Activated effector memory CD4-positive, alpha-beta T cell treated with anti-CD3 and anti-CD28 coated beads, Interleukin-2, amount 50 U/mL, for 16 hours (primary cell): Measurements from ENCODE around the gene ERCC5.
A peak's percentile ranks its signal among the peaks of the same experiment; 100 is the strongest.

Source experiments
- DNase-seq: peaks from one replicate; pipeline ENCODE4 v3.0.0-alpha.2; 2020

The ERCC5 gene

DNA sequence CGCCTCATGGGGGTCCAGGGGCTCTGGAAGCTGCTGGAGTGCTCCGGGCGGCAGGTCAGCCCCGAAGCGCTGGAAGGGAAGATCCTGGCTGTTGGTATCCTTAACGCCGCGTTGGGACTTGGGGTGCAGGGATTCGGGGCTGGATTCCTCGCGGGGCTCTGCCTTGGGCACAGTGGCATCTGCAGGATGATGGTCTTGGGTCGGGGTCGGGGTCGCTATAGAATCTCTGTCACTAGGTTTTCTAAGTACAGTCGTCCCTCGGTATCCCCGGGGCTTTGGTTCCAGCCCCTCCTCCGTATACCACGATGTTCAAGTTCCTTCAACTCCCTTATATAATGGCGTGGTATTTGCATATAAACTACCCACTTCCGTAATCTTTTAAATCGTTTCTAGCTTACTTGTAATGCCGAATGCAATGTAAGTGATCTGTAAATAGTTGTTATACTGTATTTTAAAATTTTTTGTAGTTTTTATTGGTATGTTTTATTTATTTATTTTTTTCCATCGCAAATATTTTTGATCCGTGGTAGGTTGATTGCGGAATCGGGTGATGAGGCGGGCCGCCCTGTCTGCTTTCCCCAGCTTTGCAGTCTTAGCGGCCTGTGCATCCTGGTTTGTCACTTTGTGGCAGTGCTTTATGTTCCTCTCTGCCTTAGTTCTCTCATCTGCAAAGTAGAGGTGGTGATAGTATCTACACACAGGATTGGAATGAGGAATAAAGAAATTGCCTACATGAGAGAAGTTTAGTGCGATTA is 606 bp downstream of the ERCC5 start:
- DNase-seq, result peak; percentile 79

DNA sequence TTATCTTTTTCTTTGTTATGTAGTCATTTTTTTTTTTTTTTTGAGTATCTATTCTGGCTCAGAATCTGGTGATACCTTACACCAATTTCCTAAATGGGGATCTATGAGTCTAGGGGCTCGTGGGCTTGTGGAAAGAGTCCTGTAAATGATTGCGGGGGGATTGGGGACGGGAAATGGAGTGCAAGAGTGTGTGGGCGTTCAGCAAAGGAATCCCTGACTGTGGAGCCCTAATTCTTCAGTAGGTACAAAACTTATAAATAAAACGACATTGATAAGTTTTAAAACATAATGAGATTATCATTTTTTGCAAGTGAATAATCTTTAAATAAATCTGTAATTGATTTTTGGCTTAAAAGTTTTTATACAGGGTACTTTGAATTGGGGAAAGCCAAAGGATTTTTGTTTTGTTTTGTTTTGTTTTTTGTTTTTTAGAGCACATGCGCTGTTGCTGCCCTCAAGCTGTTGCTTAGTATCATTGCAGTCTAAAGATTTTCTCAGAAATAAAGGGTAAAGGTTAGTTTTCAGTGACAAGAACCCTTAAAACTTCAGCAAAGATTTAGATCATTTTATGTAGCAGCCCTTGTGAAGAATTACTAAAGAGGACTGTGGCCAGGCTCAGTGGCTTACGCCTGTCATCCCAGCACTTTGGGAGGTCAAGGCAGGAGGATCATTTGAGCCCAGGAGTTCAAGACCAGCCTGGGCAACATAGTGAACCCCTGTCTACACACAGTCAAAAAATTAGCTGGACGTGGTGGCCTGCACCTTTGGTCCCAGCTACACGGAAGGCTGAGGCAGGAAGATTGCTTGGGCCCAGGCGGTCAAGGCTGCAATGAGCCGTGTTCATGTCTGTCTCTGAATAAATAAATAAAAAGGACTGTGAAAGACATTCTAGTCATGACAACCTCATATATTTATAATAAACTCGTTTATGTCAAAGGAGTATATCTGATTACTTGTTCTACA is 1.7 kb downstream of the ERCC5 start:
- no peak for DNase-seq

DNA sequence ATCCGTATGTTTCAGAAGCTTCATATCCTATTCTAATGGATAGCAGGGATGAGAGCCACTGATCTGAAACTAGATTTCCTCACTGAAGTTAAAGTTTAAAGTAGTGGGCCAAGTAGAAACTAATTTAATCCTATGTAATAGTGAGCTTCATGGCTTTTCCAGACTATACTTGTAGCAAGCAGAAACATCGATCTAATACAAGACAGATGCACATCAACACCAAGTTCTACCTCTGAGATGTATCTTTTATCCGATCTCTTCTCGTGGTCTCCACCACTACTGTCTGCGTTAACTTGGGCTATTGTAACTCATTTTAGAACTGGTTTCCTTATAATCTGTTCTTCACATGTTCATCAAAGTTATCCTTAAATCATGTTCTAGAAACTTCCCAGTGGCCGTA is 3.1 kb downstream of the ERCC5 start:
- no peak for DNase-seq

DNA sequence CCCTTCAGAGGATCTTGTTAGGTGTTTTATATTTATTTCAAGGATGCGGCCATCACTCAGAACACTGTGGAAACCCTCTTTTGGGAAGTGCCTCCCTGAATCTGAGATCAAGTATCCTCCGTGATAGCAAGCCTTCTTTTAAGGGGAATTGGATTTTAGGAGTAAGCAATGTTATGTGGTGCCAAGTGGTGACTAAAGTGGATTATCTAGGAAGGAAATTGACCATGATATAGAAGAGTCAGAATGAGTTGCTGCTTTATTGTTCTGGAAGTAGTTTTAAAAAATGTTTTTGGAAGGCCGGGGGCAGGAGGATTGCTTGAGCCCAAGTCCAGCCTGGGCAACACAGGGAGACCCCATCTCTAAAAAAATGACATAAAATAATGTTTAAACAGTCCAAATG is 6.7 kb downstream of the ERCC5 start:
- no peak for DNase-seq

DNA sequence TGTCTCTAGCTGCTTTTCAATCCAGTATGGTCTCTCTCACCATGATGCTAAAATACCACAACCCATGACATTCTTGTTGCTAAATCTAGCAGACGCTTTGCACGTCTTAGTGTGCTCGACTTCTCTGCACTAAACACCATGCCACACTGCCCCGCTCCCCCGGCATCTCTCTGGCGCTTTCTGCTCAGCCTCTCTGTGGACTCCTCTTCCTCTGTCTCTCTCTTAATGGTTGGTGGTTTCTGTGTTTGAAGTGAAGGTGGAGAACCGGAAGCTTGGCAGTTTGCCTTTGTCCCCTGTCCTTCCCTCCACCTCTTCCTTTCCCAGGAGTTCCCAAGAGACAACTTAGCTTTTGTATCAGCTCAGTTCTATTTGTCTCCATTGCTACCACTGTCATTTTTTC is 8.8 kb downstream of the ERCC5 start:
- DNase-seq, result no peak

DNA sequence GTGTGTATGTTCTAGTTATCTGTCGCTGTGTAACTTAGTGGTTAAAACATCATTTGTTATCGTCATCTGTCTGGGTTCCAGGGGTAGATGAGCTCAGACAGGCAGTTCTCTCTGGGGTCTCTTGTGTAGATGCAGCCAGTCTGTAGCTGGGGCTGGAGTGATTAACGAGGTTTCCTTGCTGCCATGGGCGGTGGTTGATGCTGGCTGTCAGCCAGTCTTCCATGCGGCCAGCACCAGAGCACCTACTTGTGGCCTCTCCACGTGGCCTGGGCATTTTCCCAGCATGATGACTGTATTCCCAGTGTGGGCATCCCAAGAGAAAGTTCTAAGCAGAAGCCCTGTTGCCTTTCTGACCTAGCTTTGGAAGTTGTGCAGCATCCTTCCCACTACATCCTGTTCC is 10.7 kb downstream of the ERCC5 start:
- no peak for DNase-seq

DNA sequence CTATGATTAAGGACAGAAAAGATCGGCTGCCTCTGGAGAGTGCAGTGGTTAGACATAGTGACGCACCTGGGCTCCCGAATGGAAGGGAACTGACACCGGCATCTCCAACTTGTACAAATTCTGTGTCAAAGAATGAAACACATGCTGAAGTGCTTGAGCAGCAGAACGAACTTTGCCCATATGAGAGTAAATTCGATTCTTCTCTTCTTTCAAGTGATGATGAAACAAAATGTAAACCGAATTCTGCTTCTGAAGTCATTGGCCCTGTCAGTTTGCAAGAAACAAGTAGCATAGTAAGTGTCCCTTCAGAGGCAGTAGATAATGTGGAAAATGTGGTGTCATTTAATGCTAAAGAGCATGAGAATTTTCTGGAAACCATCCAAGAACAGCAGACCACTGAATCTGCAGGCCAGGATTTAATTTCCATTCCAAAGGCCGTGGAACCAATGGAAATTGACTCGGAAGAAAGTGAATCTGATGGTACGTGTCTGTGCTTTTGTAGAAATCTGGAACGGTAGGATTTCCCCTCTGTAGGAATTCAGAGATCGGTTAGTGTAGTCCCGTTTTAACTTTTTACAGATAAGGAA is 16.9 kb downstream of the ERCC5 start:
- no peak for DNase-seq

DNA sequence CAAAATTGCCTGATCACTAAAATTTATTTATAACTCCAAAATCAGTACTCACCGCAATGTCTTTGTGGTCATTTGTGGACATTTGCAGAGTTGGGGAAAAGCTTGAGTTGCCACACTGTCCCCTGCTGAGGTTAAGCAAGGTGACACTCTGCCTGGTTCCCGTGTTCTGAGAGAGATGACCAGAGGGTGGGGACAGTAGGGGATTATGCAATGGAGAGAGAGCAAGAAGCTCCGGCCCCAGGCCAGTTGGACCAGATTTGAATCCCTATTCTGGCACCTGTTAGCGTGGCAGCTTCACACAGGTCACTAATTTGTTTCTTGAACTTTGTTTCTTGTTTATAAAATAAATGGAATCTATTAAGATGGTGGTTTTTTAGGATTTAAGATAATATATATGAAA is 17.8 kb downstream of the ERCC5 start:
- no peak for DNase-seq

DNA sequence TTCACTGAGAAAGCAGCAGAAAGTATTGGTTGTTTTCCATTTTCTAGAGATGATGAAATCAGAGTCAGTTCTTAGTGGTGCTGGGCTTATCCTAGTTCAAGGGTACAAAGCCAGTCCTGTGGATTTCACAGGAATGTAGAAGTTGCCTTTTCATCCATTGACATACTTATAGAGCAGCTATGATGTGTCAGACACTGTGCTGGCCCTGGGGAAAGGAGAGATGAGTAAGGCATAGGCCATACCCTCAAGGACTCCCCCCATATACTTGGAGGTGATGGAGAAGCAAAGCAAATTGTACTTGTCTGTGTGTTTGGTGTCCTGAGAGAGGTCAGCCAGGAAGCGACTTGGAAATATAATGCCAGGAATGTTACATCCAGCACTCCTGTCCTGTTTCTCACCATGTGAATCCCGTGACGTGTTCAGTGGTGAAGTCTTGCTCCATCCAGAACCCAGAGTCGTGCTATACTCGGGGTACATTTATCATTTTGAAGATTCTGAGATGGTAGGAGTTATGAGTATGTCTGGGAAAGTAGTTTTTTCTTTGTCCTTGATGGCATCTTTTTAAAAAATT is 22.6 kb downstream of the ERCC5 start:
- DNase-seq, result no peak

DNA sequence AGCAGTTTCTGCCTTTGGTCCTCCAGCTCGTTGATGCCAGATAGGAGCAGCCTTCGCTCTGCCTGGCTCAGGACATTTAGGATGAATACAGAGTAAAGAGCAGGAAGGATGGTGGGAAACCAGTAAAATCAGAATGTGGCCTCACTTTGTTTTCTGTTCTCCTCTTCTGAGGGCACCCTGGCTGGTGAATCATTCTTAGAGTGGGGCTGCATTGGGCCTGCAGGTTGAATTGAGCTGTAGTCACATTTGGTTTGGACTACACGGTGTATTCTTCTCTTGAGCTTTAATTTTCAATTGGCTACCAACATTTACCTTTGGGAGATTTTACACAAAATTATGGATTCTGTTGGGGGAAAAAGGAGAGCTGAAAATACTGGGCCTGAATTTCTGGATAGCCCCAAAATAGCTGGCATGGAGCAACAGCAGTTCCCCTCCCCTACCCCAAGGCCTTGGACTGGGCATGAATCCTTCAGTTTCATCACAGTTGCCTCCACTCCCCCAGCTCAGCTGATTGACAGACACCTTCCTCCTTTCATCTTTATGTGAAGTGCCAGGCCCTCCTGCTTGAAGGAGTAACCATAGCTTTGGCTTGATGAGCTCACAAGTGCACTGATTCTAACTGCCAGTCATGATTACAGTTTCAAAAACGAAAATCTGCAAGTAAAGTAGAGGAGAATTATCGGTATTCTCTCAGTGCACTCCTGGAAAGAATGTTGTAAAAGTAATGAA is 24.3 kb downstream of the ERCC5 start:
- no peak for DNase-seq

DNA sequence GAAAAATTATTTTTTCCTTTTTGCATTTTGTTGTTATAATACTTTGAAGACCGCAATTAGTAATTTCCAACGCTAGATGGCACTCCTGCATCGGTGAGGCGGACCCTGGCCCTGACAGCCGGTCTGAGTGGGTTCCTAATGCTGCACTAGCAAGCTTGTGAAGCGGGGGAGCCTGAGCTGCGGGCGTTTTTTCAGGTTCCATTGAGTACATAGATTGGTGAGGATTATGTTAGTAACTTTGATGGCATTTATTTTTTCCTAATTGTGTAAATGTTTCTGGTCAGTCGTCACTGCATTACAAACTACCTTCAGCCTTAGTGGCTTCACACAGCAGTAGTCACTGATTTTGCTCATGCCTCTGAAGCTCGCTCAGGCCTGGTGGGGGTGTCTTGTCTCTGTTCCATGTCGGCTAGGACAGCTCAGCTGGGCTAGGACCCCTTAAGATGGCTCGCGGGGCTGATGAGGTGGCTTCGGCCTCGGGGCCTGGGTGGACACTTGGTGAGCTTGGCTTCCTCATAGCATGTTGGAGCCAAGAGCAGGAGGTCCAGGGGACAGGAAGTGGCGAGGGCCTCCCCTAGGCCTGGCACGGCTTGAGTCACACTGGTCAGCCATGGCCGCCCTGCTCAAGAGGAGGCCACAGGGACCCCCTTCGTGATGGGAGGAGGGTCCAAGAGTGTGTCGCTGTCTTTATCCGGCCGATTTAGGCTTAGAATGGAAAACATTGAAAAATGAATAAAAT is 25.0 kb downstream of the ERCC5 start:
- DNase-seq, result peak; percentile 80

DNA sequence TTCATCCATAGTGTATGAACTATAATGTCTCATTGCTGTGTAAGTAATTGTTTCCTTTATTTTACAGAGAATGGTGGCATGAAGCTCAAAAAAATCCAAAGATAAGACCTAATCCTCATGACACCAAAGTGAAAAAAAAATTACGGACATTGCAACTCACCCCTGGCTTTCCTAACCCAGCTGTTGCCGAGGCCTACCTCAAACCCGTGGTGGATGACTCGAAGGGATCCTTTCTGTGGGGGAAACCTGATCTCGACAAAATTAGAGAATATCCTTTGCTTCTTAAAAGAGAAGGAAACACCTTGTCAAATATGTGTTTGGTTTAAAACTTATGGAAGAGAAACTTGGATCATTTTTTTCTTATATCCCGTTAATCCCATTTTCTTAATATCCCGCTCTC is 26.3 kb downstream of the ERCC5 start:
- DNase-seq, result no peak

DNA sequence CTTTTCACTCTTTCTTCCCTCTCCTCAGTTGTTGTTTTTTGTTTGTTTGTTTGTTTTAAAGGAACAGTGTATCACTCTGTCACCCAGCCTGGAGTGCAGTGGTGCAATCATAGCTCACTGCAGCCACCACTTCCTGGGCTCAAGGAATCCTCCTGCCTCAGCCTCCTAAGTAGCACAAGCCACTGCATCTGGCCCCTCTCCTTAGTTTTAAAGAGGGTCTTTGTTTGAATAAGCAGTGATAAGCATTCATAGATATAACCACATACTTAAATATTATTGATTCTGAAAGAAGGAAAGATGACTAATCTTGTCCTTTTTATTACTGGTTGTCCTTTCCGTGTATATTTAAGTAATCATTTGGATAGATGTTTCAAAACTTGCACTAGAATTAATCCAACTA is 26.7 kb downstream of the ERCC5 start:
- no peak for DNase-seq

DNA sequence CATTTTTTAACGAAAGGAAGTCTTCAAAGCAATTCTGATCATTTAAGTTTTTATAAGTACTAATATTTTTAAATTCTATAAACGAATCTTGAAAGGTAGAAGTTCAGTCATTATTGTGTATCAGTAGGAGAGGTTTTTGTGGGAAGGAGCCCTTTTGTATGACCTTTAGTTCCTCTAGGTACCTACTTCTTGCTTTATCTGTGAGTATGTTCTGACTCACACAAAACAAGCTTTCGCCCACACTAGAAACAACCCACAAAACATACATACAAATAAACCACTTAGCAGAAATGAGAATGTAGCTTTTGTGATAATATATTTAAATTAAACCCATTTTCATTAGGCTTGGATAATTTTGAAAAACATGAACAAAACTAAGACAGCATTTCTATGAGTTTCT is 27.8 kb downstream of the ERCC5 start:
- DNase-seq, result no peak

DNA sequence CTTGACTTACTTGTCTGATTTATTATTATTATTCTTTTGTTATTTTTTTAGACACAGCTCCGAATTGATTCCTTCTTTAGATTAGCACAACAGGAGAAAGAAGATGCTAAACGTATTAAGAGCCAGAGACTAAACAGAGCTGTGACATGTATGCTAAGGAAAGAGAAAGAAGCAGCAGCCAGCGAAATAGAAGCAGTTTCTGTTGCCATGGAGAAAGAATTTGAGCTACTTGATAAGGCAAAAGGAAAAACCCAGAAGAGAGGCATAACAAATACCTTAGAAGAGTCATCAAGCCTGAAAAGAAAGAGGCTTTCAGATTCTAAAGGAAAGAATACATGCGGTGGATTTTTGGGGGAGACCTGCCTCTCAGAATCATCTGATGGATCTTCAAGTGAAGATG is 29.4 kb downstream of the ERCC5 start:
- no peak for DNase-seq

DNA sequence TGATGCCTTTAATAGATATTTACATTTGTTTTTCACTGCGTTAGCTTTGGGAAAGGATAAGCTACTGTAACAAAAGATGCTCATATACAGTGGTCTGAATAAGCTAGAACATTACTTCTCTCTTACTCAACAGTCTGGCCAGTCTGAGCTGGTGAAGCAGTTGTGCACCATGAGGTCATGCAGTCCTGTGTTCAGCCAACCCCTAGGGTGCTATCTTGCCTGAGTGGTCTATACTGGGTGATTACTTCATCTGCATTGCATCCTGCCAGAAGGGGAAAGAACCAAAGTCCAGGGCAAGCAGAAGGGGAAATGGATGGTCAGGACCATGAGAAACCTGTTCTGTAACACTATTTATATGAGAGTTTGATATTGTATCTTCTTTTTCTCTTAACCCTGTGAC is 31.5 kb downstream of the ERCC5 start:
- DNase-seq, result no peak

DNA sequence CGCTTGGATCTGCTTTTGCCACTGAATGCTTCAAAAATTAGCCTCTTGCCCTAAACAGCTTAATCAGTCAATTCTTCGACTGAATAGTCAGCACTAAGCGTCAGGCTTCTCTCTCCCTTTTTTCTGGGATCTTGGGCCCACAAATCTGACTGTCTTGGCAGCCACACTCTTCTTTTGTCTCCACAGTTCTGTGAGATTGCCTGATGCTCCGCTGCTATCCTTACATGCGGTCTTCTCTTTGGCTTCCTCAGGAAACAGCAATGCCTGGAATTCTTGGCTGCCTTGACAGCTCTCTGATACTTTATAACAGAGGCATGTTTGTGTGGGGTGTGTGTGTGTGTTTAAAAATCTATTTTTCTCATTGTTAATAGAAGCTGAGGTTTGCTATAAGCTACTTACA is 32.6 kb downstream of the ERCC5 start:
- DNase-seq, result no peak

DNA sequence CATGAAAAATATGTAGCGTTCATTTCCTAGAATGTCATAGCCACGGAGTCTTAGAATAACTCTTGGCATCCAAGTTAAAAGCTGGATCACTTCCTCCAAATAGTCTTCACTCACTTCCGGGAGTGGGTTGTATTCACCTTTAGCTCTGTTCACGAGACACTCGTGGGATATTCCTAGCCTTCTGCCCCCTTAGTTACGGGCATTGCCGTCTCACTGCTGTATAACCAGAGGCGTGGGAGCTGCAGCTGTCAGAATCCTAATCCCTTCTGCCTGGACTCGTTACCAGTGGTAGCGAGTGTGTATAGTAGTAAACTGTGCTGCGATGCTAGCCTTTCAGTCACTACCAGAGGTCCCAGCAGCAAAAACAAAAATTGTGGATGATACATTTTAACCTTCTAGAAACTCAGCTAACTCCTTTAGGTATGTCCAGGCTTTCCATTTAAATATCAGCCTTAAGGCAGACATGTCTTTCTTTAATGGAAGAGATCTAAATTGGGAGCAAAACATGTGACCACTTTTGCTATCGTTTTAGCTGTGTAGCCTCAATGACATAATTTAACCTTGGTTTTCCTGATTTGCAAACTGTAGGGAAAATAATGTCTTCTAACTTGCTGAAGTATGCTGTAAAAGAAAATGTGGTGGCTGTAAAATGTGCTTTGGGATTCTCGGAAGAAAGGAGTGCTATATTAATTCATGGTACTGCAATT is 34.1 kb downstream of the ERCC5 start:
- no peak for DNase-seq

DNA sequence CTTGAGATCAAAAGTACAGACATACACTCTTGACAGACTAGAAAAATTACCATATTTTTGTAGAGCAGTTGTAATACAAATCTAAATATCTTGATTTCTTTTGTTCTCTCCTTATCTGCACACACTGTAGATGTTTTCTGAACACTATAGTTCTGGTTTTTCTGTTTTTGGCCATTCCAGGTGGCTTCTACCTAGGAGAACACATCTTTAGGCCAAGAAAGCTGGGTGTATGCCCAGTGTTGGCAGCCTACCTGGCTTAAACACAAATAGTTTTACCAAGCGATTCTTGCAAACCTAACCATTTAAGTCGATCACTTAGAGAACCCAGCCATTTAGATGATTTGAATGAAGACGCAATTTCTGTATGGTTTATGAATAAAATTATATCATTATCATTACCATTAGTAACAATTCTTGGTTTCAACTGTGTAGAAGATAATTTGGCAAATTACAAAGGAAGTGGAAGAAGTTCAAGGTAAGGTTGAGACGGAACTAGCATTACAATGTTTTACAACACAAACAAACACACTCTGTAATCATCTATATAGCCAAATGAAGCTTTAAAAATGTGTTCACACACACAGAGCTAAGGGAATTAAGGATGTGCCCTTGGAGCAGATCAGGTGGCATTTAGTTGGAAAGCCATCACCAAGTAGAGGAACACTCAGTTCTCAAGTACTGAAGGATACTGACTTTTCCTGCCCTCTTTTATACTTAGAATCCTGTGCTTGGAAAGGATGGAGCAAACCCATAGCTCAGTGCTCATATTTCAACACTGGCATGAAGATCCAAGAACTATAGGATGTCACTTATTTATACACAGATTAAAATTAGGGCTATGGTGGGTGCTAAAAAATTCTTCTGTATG is 36.2 kb downstream of the ERCC5 start:
- DNase-seq, result no peak

DNA sequence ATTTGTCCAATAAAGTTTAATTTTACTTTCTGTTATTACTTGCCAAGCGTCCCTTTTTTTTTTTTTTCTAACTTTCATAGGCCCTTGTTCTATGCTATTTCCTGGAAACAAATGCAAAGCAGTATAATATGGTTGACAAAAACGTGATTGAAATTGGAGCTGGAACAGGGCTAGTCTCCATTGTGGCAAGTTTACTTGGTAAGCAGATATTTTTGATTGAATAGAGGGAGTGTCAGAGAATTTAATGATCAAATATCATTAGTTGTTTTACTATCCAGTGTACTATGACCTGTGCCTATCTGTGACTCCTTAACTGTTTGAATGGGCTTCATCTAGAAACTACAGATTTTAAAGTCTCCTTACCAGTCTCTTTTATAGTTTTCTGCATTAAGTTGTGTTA is 46.7 kb downstream of the ERCC5 start:
- DNase-seq, result no peak
